Retinal pigment epithelial cell (primary cell): ENCODE data around the gene PLAC8.
A peak's percentile ranks its signal among the peaks of the same experiment; 100 is the strongest.

Experiments
- DNase-seq: peaks from one replicate; pipeline ENCODE4 v3.0.0-alpha.2; 2010; ENCODE audit warnings: low read depth
- H3K4me3 ChIP-seq: 2 replicates; pipeline ENCODE4 v1.5.1; 2011; ENCODE audit warnings: mild to moderate bottlenecking, low read length, control low read depth, moderate library complexity
- TF ChIP-seq, protein P1 (sequence below): conservative IDR thresholded peaks from 2 replicates; pipeline ENCODE4 v1.5.1; 2011; ENCODE audit warnings: low read depth, low read length, control low read depth, inconsistent platforms

The PLAC8 gene

DNA sequence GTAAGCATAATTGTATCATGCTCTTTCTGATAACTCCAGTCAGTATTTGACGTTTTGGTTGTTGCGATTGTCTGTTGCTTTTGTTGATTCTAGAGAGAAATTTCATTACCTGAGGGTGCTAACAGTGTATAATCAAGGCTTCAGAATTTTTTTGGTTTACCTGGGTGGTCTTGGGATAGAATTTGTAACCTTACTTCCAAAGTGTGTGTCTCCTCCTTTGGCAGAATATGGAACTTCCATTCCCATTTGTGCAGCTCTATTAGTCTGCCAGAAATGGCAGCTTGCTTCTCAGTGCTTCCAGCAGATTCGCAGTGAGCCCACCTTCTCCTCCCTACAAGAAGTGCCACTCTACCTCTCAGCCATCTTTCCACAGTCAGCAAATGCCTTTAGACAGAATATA is 74.3 kb downstream of the PLAC8 start:
- no peak overlapping the region for H3K4me3 ChIP-seq
- no peak for DNase-seq
- TF ChIP-seq, protein P1, sequence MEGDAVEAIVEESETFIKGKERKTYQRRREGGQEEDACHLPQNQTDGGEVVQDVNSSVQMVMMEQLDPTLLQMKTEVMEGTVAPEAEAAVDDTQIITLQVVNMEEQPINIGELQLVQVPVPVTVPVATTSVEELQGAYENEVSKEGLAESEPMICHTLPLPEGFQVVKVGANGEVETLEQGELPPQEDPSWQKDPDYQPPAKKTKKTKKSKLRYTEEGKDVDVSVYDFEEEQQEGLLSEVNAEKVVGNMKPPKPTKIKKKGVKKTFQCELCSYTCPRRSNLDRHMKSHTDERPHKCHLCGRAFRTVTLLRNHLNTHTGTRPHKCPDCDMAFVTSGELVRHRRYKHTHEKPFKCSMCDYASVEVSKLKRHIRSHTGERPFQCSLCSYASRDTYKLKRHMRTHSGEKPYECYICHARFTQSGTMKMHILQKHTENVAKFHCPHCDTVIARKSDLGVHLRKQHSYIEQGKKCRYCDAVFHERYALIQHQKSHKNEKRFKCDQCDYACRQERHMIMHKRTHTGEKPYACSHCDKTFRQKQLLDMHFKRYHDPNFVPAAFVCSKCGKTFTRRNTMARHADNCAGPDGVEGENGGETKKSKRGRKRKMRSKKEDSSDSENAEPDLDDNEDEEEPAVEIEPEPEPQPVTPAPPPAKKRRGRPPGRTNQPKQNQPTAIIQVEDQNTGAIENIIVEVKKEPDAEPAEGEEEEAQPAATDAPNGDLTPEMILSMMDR = peak; percentile 7
